ENCODE measurements around the gene IHH.

Gene IHH

DNA sequence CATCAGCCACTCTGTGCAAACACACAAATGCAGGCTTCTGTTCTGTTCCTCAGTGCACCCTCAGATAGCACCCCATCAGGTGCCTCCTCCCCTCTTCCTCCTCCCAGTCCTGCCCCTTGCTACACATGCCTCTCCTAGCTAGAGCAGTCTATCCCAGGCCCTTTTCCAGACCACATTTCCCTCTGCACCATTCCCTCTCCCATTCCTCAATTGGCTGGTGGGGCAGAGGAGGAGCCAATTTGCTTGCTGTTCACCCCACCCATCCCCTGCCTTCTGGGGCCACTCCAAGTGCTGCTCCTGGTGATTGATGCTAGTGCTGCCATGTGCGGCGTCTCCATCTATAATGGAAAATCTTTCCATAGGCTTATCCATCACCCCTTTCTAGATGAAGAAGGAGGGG lies 24.8 kb downstream of the IHH start:
- H3K9ac ChIP-seq (ENCODE audit: low read length) = no peak overlapping the region
- no peaks in the 10 kb centered on the region for H3K36me3 ChIP-seq (ENCODE audit: control insufficient read depth, insufficient read depth, low read length)
- no peaks in the 10 kb centered on the region for H3K9me3 ChIP-seq (ENCODE audit: control insufficient read depth, insufficient read depth, low read depth, low read length)
- H3K27me3 ChIP-seq (ENCODE audit: control insufficient read depth, insufficient read depth, low read length) = peaks cover 70% of the 10 kb centered on the region
- H3K27ac ChIP-seq (ENCODE audit: low read depth, low read length) = no peak overlapping the region
- no peaks in the 10 kb centered on the region for H3K4me1 ChIP-seq (ENCODE audit: control insufficient read depth, insufficient read depth, low read length)
- H3K4me3 ChIP-seq (ENCODE audit: low read depth, low read length) = no peak overlapping the region

DNA sequence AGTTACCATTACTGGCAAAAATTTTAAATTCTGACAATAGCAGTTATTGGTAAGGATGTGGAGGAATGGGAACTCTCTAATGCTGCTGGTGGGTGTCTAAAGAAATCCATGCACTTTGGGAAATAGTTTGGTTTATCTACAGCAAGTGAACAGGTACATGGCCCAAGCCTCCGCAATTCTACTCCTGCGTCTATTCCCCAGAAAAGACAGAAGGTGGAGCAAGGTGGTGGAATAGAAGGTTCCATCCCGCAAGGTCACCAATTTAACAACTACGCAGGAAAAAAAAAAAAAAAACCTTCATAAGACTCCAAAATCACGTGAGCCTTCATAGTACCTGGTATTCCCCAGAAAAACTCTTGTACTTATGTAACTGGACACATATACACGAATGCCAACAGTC lies 25.9 kb downstream of the IHH start:
- H3K9ac ChIP-seq (ENCODE audit: low read length) = no peak overlapping the region
- H3K36me3 ChIP-seq (ENCODE audit: control insufficient read depth, insufficient read depth, low read length) = no peaks in the 10 kb centered on the region
- no peaks in the 10 kb centered on the region for H3K4me1 ChIP-seq (ENCODE audit: control insufficient read depth, insufficient read depth, low read length)
- no peaks in the 10 kb centered on the region for H3K9me3 ChIP-seq (ENCODE audit: control insufficient read depth, insufficient read depth, low read depth, low read length)
- no peak overlapping the region for H3K4me3 ChIP-seq (ENCODE audit: low read depth, low read length)
- no peak overlapping the region for H3K27ac ChIP-seq (ENCODE audit: low read depth, low read length)
- H3K27me3 ChIP-seq (ENCODE audit: control insufficient read depth, insufficient read depth, low read length) = peaks cover 60% of the 10 kb centered on the region

DNA sequence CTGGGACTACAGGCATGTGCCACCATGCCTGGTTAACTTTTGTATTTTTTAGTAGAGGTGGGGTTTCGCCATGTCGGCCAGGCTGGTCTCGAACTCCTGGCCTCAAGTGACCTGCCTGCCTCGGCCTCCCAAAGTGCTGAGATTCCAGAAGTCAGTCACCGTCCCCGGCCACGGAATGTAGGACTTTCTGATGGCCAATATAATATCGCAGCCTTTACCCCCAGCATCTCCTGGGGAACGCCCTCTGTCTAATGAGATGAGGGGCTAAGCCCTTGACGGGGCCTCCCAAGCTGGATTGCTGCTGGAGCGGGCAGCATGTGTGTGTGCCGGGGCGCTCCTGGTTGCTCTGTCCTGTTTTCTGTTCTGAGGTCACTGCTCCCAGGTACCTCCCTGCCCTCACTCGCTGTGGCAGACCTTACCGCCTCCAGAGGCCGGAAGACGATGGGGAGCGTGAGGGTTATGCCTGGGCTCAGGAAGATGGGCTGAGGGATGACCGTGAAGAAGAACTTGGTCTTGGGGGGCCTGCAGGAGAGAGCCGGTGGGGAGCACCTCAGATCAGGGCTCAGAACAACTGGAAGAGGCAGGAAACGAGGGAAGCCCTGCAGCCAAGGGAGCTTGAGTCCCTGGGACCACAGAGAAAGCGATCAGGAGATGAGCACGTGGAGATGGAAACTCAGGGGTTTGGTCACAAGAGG lies 28.5 kb downstream of the IHH start:
- Histone ChIP-seq H3K9me3 (ENCODE audit: control insufficient read depth, insufficient read depth, low read depth, low read length) (no peaks in the 10 kb centered on the region), H3K9ac (ENCODE audit: low read length) (no peak overlapping the region), H3K4me1 (ENCODE audit: control insufficient read depth, insufficient read depth, low read length) (no peaks in the 10 kb centered on the region), H3K4me3 (ENCODE audit: low read depth, low read length) (no peak overlapping the region), H3K36me3 (ENCODE audit: control insufficient read depth, insufficient read depth, low read length) (no peaks in the 10 kb centered on the region), H3K27ac (ENCODE audit: low read depth, low read length) (no peak overlapping the region), H3K27me3 (ENCODE audit: control insufficient read depth, insufficient read depth, low read length) (peaks cover 46% of the 10 kb centered on the region)

DNA sequence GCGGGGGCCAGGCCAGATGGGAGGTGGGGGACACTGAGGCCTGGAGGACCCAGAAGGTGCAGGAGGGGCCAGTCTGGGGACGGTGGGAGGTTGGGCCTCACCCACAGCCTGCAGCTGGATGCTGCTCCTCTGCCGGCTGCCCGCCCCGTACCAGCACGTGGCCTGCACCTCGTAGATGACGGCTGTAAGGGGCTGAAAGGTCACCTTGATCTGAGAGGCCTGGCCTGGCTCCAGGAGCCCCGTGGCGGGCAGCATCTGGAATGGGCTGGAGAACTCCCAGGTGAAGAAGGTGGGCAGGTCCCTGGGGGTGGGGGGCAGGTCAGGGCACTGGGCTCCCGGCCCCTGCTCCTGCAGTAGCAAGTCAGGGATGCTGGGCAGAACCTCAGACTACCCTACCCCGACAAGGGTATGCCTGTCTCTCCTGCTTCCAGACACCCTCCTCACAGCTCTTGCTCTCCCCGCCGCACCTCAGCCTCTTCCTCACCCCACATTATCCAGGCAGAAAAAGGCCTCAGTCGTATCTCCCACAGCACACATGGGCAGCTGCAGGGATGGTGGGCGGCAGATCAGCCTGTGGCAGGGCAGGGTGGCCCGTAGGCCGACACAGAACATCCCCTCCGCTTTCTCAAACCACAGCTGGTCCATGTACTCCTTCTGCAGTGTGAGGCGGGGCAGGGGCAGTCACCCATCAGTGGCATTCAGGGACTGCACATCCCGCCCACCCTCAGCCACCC lies 29.5 kb downstream of the IHH start:
- Histone ChIP-seq H3K9me3 (ENCODE audit: control insufficient read depth, insufficient read depth, low read depth, low read length) (no peaks in the 10 kb centered on the region), H3K4me3 (ENCODE audit: low read depth, low read length) (no peak overlapping the region), H3K9ac (ENCODE audit: low read length) (no peak overlapping the region), H3K27me3 (ENCODE audit: control insufficient read depth, insufficient read depth, low read length) (peaks cover 42% of the 10 kb centered on the region), H3K27ac (ENCODE audit: low read depth, low read length) (no peak overlapping the region), H3K4me1 (ENCODE audit: control insufficient read depth, insufficient read depth, low read length) (no peaks in the 10 kb centered on the region), H3K36me3 (ENCODE audit: control insufficient read depth, insufficient read depth, low read length) (no peaks in the 10 kb centered on the region)

DNA sequence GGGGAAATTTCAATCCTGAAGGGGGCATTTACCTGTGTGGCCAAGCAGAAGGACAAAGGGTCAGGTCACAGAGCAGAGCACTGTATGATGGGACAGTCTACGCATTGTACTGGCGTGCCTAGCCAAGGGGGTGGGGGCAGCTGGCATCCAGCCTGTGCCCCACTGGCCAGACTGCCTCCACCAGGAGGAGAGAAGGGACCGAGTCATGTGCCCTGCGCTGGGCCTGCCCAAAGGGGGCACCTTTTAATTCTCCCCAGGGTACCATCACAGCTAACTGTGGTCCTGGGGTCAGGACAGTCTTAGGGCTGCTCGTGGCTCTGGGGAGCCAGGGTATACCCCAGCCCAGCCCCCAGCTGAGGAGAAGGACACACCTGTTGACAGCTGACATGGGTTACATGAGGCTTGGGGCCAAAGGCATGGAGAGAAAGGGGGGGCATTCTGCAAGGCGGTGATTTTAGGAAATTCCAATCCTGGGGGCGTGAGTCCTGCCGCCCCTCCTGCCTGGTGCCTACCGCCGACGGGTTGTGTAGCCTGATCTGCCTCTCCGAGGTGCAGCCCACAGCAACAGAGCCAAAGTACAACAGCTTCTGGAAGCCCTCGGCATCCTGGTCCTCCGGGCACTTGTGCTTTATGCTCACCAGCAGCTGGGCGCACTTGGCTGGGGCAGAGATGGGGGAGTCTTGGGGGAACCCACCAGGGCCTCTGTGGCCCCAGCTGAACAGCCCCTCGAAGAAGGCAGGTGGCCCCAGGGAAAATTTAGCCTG lies 30.4 kb downstream of the IHH start:
- Histone ChIP-seq H3K27ac (ENCODE audit: low read depth, low read length) (no peak overlapping the region), H3K9ac (ENCODE audit: low read length) (no peak overlapping the region), H3K4me3 (ENCODE audit: low read depth, low read length) (no peak overlapping the region), H3K4me1 (ENCODE audit: control insufficient read depth, insufficient read depth, low read length) (no peaks in the 10 kb centered on the region), H3K27me3 (ENCODE audit: control insufficient read depth, insufficient read depth, low read length) (peaks cover 35% of the 10 kb centered on the region), H3K9me3 (ENCODE audit: control insufficient read depth, insufficient read depth, low read depth, low read length) (no peaks in the 10 kb centered on the region), H3K36me3 (ENCODE audit: control insufficient read depth, insufficient read depth, low read length) (no peaks in the 10 kb centered on the region)

DNA sequence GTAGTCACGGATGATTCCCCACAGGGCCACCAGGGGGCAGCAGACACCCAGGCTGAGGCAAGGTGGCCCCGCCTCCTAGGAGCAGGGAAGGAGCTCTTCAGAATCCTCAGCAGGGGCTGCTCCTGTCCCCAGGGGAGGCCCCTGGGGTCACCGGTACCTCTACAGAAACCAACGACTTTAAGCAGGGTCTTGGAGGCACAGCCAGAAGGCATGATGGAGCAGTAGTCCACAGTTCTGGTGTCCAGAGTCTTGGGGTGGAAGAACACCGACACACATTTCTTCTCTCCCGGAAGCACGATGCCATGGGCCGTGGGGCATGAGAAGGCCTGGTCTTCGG lies 30.9 kb downstream of the IHH start:
- H3K4me3 ChIP-seq (ENCODE audit: low read depth, low read length) = no peak overlapping the region
- H3K27ac ChIP-seq (ENCODE audit: low read depth, low read length) = no peak overlapping the region
- H3K36me3 ChIP-seq (ENCODE audit: control insufficient read depth, insufficient read depth, low read length) = no peaks in the 10 kb centered on the region
- no peak overlapping the region for H3K9ac ChIP-seq (ENCODE audit: low read length)
- H3K9me3 ChIP-seq (ENCODE audit: control insufficient read depth, insufficient read depth, low read depth, low read length) = no peaks in the 10 kb centered on the region
- H3K27me3 ChIP-seq (ENCODE audit: control insufficient read depth, insufficient read depth, low read length) = peaks cover 35% of the 10 kb centered on the region
- no peaks in the 10 kb centered on the region for H3K4me1 ChIP-seq (ENCODE audit: control insufficient read depth, insufficient read depth, low read length)

DNA sequence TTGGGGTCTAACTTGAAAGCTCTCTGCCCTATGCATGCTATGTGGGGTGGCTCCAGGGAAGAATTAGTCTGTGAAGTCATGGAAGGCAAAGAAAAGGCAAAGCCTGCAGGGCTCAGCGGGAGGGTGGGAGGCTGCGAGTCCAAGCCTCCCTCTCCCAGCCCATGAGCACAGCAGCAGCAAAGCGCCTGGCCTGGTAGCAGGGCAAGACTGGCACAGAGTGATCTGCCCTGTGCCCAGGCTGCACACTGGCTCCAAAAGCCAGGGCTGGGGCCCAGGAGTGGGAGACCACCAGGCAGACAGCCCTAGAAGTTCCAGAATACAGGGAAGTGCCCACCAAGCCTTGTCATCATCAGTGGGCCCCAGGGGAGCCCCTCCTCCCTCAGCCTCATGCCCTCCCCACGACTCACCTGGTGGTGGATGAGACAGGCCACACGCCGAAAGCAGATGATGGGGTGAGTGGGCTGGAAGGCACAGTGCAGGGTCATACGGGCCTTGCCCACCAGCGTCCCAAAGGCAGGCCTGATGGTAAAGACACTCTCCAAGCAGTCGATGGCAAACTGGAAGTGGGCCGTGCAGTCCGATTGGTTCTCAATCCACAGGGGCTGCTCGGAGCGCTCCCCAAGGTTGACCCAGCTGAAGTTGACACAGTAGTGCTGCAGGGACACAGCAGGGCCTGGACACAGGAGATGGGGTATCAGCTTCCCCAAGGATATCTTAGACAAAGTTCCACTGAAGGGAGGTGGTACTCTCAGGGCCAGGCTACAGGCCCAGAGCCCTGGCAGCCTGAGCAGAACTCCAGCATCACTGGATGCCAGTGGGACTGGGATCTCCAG lies 31.5 kb downstream of the IHH start:
- no peak overlapping the region for H3K4me3 ChIP-seq (ENCODE audit: low read depth, low read length)
- no peaks in the 10 kb centered on the region for H3K36me3 ChIP-seq (ENCODE audit: control insufficient read depth, insufficient read depth, low read length)
- H3K4me1 ChIP-seq (ENCODE audit: control insufficient read depth, insufficient read depth, low read length) = no peaks in the 10 kb centered on the region
- no peaks in the 10 kb centered on the region for H3K9me3 ChIP-seq (ENCODE audit: control insufficient read depth, insufficient read depth, low read depth, low read length)
- H3K27me3 ChIP-seq (ENCODE audit: control insufficient read depth, insufficient read depth, low read length) = peaks cover 34% of the 10 kb centered on the region
- no peak overlapping the region for H3K9ac ChIP-seq (ENCODE audit: low read length)
- H3K27ac ChIP-seq (ENCODE audit: low read depth, low read length) = no peak overlapping the region

DNA sequence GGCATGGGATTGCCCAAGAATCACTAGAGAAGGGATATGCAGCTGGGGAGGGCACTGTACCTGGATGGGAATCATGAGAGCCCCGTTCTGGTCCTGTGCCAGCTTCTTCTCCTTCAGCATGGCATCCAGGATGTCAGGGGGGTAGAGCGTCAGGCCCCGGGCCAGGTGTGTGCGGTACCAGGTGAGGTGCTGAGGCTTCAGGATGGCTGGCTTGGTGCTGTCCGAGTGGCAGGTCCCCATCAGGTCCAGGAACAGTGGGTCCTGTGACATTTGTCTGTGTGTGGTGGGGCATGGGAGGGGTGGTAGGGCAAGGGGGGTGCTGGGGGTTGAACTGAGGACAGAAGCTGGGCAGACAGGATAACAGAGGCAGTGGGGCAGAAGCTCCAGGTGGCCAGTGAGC lies 32.6 kb downstream of the IHH start:
- H3K4me3 ChIP-seq (ENCODE audit: low read depth, low read length) = no peak overlapping the region
- H3K4me1 ChIP-seq (ENCODE audit: control insufficient read depth, insufficient read depth, low read length) = no peaks in the 10 kb centered on the region
- no peaks in the 10 kb centered on the region for H3K9me3 ChIP-seq (ENCODE audit: control insufficient read depth, insufficient read depth, low read depth, low read length)
- H3K9ac ChIP-seq (ENCODE audit: low read length) = no peak overlapping the region
- H3K27ac ChIP-seq (ENCODE audit: low read depth, low read length) = no peak overlapping the region
- peaks cover 29% of the 10 kb centered on the region; the same call in 1 of the 2 replicates for H3K27me3 ChIP-seq (ENCODE audit: control insufficient read depth, insufficient read depth, low read length)
- H3K36me3 ChIP-seq (ENCODE audit: control insufficient read depth, insufficient read depth, low read length) = no peaks in the 10 kb centered on the region

DNA sequence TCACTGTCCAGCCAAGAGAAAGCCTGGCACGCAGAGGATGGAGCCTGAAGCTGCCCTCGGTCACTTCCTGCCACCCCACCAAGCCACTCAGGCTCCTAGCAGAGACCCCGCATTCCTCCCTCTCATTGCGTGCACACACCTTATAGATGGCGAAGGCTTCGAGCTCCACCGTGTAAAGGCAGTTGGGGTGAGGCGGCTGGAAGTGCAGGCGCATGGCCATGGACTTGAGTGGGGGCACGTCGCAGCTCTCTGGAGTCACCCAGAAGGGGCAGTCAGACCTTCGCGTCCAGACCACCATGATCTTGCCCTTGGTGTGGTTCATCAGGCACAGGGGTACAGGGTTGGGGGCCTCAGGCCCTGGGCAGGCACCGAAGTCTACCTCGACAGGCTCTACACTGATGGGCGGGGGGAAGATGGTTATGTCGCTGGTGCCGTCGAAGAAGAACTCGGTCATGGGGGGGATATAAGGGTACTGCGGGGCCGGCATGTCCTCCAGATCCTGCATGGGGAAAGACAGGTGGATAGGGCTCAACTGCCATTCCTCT lies 33.1 kb downstream of the IHH start:
- Histone ChIP-seq H3K9ac (ENCODE audit: low read length) (no peak overlapping the region), H3K4me1 (ENCODE audit: control insufficient read depth, insufficient read depth, low read length) (no peaks in the 10 kb centered on the region), H3K27ac (ENCODE audit: low read depth, low read length) (no peak overlapping the region), H3K9me3 (ENCODE audit: control insufficient read depth, insufficient read depth, low read depth, low read length) (no peaks in the 10 kb centered on the region), H3K36me3 (ENCODE audit: control insufficient read depth, insufficient read depth, low read length) (no peaks in the 10 kb centered on the region), H3K4me3 (ENCODE audit: low read depth, low read length) (no peak overlapping the region), H3K27me3 (ENCODE audit: control insufficient read depth, insufficient read depth, low read length) (peaks cover 27% of the 10 kb centered on the region; the same call in 1 of the 2 replicates)

DNA sequence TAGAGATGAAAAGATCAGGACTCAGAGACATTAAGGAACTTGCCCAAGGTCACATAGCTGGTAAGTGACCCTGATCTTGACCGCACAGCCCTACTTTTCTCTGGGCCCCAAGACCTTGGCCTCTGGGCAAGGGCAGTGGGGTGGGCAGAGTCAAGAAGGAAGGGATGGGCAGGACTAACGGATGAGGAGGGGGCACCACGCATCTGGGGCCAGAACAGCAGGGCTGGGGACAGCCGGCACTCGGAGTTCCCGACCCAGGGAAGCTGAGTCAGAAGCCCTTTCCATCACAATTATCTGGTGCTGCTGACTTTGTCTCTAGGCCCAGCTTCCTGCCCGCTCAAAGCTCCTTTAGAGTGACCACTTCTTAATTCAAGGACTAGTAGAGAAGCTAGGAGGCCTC lies 33.8 kb downstream of the IHH start:
- Histone ChIP-seq H3K27ac (ENCODE audit: low read depth, low read length) (no peak overlapping the region), H3K4me1 (ENCODE audit: control insufficient read depth, insufficient read depth, low read length) (no peaks in the 10 kb centered on the region), H3K36me3 (ENCODE audit: control insufficient read depth, insufficient read depth, low read length) (no peaks in the 10 kb centered on the region), H3K9me3 (ENCODE audit: control insufficient read depth, insufficient read depth, low read depth, low read length) (no peaks in the 10 kb centered on the region), H3K9ac (ENCODE audit: low read length) (no peak overlapping the region), H3K27me3 (ENCODE audit: control insufficient read depth, insufficient read depth, low read length) (peaks cover 22% of the 10 kb centered on the region; the same call in 1 of the 2 replicates), H3K4me3 (ENCODE audit: low read depth, low read length) (no peak overlapping the region)

All from HUES6 (cell line).